Lung (tissue), 12 donors: ENCODE data around the gene ALK. TPM values are rescaled to one million over a fixed set of nuclear protein-coding genes. Genes with fewer than 3 reads are reported as not detected.
A peak's percentile ranks its signal among the peaks of the same experiment; 100 is the strongest.

Experiments used
- ATAC-seq: fragments of 200-7000 bp; cut with Tn5 transposase; one replicate; pipeline ENCODE4 v1.9.1; 2020; ENCODE audit warnings: moderate number of reproducible peaks; ENCODE audit not compliant: insufficient read depth, low FRiP score
- DNase-seq, 3 donors: peaks; one replicate each; pipeline ENCODE4 v3.0.0-alpha.2; 2013 to 2017
- H3K27ac ChIP-seq, 2 donors: one replicate each; pipeline ENCODE4 v1.5.1; 2013; ENCODE audit warnings: mild to moderate bottlenecking in 2 of 2, moderate library complexity in 2 of 2, control low read depth in 1 of 2, inconsistent platforms in 1 of 2, low read depth in 1 of 2, low read length in 1 of 2
- H3K27me3 ChIP-seq, 3 donors: one replicate each; pipeline ENCODE4 v1.5.1; 2013; ENCODE audit warnings: low read length in 2 of 3; ENCODE audit not compliant: control insufficient read depth in 3 of 3, insufficient read depth in 3 of 3
- H3K36me3 ChIP-seq, 4 donors: one replicate each; pipeline ENCODE4 v1.5.1; 2013; ENCODE audit warnings: low read length in 4 of 4, mild to moderate bottlenecking in 1 of 4, moderate library complexity in 1 of 4; ENCODE audit not compliant: control insufficient read depth in 4 of 4, insufficient read depth in 4 of 4
- H3K4me1 ChIP-seq, 5 donors: one replicate each; pipeline ENCODE4 v1.5.1; 2013; ENCODE audit warnings: low read length in 5 of 5, mild to moderate bottlenecking in 2 of 5, moderate library complexity in 1 of 5; ENCODE audit not compliant: control insufficient read depth in 5 of 5, insufficient read depth in 5 of 5
- H3K4me3 ChIP-seq: one replicate; pipeline ENCODE4 v1.5.1; 2013; ENCODE audit warnings: mild to moderate bottlenecking, control low read depth, moderate library complexity
- H3K9ac ChIP-seq, 2 donors: one replicate each; pipeline ENCODE4 v1.5.1; 2013; ENCODE audit warnings: low read length in 2 of 2, control low read depth in 1 of 2; ENCODE audit not compliant: insufficient read depth in 1 of 2
- H3K9me3 ChIP-seq, 4 donors: one replicate each; pipeline ENCODE4 v1.5.1; 2013; ENCODE audit warnings: low read length in 3 of 4, mild to moderate bottlenecking in 1 of 4, moderate library complexity in 1 of 4; ENCODE audit not compliant: control insufficient read depth in 4 of 4, insufficient read depth in 3 of 4
- CTCF ChIP-seq: IDR thresholded peaks from 2 replicates; pipeline ENCODE4 v1.5.1; 2012; ENCODE audit warnings: mild to moderate bottlenecking; ENCODE audit errors: control extremely low read depth, extremely low read depth
- WGBS, 2 donors: extraction: QIAGEN DNeasy Blood & Tissue Kit; methylation state at CpG; one replicate each; pipeline ENCODE4 v1.1.7; 2013; 5-methylcytosine and 5-hydroxymethylcytosine counted together
- polyA plus RNA-seq, 2 donors: library from polyadenylated mRNA; stranded (reverse); fragments of 200-250 nt; gene quantifications; one replicate each; pipeline ENCODE4 v1.2.1, GENCODE V29; 2013
- total RNA-seq, 2 donors: library from RNA; depleted of rRNA in 1 of 2; stranded (reverse); fragments of >200 nt in 1 of 2; gene quantifications; one replicate each; pipeline ENCODE4 v1.2.1, GENCODE V29; 2014 to 2021
- donor health status: control.
- donor health status: control.
- donor health status: Bipolar disorder and iron deficiency.
- donor health status: healthy.
- donor health status: DM: yes; HTN: yes; CAD: no.

ALK gene
- total and polyA plus RNA-seq, 4 donors = 0.09 to 0.25 (median 0.10) TPM; not detected in 1

GRCh38 chr2:29479401-29479800, 442.0 kb downstream of the ALK start:
- ATAC-seq (no peak), DNase-seq (no peak)
- WGBS, 2 donors = 89 to 95% methylated on average over 2 of the region's 2 CpGs
- Histone ChIP-seq H3K36me3 (no peaks in the 10 kb centered on the region), H3K27ac (no peak overlapping the region), H3K9me3 (peaks cover 0 to 2% (median 0%) of the 10 kb centered on the region in 4 donors), H3K4me1 (no peaks in the 10 kb centered on the region), H3K9ac (no peak overlapping the region), H3K27me3 (no peaks in the 10 kb centered on the region), H3K4me3 (no peak overlapping the region)
- TF ChIP-seq CTCF = no peak

- 86 to 94% methylated on average over 4 of the region's 4 CpGs for WGBS, 2 donors
- H3K4me3 ChIP-seq = no peak overlapping the region
- H3K36me3 ChIP-seq = no peaks in the 10 kb centered on the region
- no peak for DNase-seq
- no peak overlapping the region for H3K27ac ChIP-seq
- no peak overlapping the region for H3K9ac ChIP-seq
- peaks cover 0 to 2% (median 0%) of the 10 kb centered on the region in 4 donors for H3K9me3 ChIP-seq
- no peaks in the 10 kb centered on the region for H3K4me1 ChIP-seq
- H3K27me3 ChIP-seq = no peaks in the 10 kb centered on the region
- no peak for ATAC-seq
- no peak for TF ChIP-seq CTCF
Measured at GRCh38 chr2:29478641-29479040, 442.7 kb downstream of the ALK start.

- Histone ChIP-seq H3K27me3 (no peaks in the 10 kb centered on the region), H3K36me3 (no peaks in the 10 kb centered on the region), H3K9me3 (peaks cover 0 to 4% (median 1%) of the 10 kb centered on the region in 4 donors), H3K9ac (no peak overlapping the region), H3K4me1 (no peaks in the 10 kb centered on the region), H3K4me3 (no peak overlapping the region), H3K27ac (no peak overlapping the region)
- no peak for ATAC-seq
- DNase-seq = no peak
- no peak for TF ChIP-seq CTCF
Measured at GRCh38 chr2:29477186-29477585, 444.2 kb downstream of the ALK start.

- peak in 1 of 3 donors; percentile 10 for DNase-seq
- no peaks in the 10 kb centered on the region for H3K4me1 ChIP-seq
- ATAC-seq = no peak
- H3K9me3 ChIP-seq = peaks cover 0 to 8% (median 3%) of the 10 kb centered on the region in 4 donors
- WGBS, 2 donors = 85 to 89% methylated on average over 9 of the region's 9 CpGs
- no peak overlapping the region for H3K27ac ChIP-seq
- no peaks in the 10 kb centered on the region for H3K36me3 ChIP-seq
- H3K4me3 ChIP-seq = no peak overlapping the region
- no peak for TF ChIP-seq CTCF
- no peak overlapping the region for H3K9ac ChIP-seq
- H3K27me3 ChIP-seq = no peaks in the 10 kb centered on the region
Measured at GRCh38 chr2:29475499-29475898, 445.9 kb downstream of the ALK start.
